Kidney glomerular epithelial cell (primary cell): ENCODE results near the gene LMTK2.

Experiments
- DNase-seq: peaks from one replicate; lab custom pipeline; 2025; lab: John Stamatoyannopoulos, UW

LMTK2 gene

DNA sequence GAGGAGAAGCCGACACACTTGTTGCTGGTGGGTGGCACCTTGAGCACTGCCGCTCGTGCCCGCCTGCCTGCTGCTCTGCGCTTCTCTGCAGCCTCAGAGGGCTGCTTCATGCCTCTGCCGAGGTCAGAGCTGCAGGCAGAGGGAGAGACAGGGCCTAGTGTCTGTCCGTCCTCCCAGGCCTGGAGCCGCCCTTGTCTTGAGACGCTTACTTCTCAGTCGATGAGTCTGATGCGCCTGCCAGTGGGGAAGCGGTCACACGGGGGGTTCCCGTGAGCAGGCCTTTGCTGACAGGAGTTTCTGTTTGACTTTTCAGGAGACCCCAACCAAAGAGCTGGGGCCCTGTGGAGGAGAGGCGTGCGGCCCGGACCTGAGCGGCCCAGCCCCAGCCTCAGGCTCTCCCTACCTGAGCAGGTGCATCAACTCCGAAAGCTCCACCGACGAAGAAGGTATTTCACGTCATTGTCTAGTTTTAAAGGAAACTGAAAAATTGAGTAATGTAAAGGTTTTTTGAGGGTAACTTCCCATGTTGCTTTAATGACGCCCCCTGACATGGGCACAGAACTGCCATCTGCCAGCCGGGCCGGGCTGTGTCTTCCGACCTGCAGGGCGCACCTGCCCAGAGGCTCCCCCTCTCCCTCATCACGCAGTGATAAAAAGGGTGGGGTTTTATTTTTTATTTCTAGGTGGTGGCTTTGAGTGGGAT is 96.8 kb downstream of the LMTK2 start:
- DNase-seq, result no peak

DNA sequence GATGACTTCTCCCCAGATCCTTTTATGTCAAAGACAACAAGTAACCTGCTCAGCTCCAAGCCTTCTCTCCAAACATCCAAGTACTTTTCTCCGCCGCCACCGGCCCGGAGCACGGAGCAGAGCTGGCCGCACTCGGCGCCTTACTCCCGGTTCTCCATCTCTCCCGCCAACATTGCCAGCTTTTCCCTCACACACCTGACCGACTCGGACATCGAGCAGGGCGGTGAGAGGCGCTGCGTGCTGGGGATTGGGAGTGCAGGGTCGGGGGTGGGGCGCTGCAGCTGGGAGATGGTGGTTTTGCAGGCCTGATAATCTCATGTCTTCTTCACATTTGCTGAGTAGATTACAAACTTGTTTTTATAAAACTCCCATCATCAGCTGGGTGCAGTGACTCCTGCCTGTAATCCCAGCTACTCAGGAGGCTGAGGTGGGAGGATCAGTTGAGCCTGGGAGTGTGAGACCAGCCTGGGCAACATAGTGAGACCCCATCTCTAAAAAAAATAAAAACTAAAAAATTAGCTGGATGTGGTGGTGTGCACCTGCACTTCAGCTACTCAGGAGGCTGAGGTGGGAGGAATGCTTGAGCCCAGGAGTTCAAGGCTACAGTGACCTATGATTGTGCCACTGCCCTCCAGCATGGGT is 97.4 kb downstream of the LMTK2 start:
- no peak for DNase-seq

- DNase-seq, result no peak
Measured at GRCh38 chr7:98204670-98205069, 98.0 kb downstream of the LMTK2 start.

- DNase-seq, result no peak
Measured at GRCh38 chr7:98205162-98205845, 98.6 kb downstream of the LMTK2 start.

- no peak for DNase-seq
Measured at GRCh38 chr7:98206451-98207330, 100.0 kb downstream of the LMTK2 start.

GRCh38 chr7:98209166-98209920 is 102.7 kb downstream of the LMTK2 start:
- DNase-seq, result no peak

DNA sequence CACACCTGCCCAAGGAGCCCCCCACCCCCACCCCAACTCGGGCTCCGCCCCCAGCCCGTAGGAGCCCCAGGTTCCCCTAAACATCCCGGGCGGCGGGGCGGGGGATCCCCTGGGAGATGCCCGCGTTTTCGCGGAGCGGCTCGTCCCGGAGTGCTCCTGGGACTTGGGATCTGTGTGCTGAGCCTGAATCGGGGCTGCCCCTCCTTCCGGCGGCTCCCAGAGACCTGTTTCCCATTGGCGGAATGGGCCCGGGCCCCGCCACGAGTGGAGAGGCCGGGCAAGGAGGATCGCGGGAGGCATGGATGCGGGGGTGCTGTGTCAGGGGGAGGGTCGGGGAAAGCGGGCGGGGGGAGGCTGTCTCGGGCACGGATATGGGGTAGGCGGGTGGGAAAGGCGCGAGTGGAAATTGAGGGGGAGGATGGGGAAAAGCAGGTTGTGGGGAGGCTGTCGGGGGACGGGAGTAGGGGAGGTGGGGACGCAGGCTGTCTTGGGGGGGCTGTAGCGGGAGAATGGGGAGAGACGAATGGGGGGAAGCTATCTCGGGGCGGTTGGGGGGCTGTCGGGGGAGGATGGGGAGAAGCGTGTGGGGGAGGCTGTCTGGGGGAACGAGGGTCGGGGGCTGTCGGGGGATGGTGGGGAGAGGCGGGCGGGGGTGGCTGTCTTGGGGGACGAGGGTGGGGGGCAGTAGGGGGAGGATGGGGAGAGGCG is 104.0 kb downstream of the LMTK2 start:
- DNase-seq, result no peak

- no peak for DNase-seq
Measured at GRCh38 chr7:98211221-98211675, 104.6 kb downstream of the LMTK2 start, which contains the start of gene BHLHA15. TSS of gene BHLHA15 (plus strand) at chr7:98211439. CDS start at chr7:98212310, 871 bp downstream.

GRCh38 chr7:98211676-98212531 is 105.2 kb downstream of the LMTK2 start:
- no peak for DNase-seq

DNA sequence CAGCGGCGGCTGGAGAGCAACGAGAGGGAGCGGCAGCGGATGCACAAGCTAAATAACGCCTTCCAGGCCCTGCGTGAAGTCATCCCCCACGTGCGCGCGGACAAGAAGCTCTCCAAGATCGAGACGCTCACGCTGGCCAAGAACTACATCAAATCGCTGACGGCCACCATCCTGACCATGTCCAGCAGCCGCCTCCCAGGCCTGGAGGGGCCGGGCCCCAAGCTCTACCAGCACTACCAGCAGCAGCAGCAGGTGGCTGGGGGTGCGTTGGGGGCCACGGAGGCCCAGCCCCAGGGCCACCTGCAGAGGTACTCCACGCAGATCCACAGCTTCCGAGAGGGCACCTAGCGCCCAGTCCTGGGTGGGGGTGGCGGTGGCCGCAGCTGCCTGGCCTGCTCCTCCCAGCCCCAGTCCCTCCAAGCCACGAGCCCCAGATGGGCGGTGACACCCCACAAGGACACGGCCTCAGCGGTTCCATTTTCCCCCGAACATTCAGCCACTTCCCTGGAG is 105.9 kb downstream of the LMTK2 start:
- no peak for DNase-seq

DNA sequence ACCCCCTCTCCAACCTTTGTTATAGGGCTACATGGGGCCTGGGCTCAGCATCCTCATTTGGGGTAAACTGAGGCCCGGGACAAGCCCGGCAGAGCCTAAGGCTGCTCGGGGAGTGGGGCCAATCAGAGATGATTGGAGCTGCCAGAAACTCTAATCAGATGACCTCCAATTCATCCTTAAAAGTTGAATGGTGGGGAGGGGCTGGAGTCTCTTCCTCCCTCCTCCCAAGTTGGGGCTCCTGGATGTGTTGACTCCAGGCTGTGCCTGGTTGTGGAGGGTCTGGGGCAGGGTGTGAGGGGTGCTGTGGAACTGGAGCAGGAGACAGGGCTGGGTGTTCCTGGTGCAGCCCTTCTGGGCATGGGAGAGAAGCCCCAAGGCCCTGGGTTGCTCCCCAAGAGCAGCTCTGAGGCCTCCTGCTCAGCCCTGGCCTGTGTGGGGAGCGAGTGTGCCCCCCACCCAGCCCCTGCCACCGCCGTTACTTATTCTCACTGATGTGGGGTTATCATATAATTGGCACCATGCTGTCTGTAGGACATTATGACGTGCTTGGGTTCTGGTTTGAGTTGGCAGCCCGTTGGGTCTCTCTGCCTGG is 106.7 kb downstream of the LMTK2 start:
- DNase-seq, result no peak

- DNase-seq, result no peak
Measured at GRCh38 chr7:98213888-98214810, 107.5 kb downstream of the LMTK2 start.

DNA sequence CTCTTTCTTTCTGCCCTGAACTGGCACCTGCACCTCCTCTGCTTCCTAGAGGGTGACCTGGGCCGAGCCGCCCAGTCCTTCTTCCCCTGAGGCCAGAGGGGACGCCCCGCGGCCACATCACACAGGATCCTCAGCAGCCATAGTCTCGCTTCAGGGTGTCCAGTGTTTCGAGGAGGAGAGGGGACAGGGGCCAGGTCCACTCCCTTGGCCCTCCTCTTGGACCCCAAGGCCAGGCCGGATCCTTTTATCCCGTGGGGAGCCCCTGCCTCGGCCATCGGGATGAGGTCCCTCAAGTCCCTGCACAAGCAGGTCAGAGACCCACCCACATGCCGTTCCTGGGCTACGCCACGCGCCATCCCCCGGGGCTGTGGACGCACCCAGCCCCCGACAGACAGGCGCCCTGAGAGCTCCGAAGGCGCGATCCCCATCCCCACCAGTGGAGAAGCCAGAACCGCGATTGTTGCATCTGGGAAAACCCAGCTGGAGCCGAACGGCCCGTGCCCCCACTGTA is 108.2 kb downstream of the LMTK2 start:
- DNase-seq, result no peak

DNA sequence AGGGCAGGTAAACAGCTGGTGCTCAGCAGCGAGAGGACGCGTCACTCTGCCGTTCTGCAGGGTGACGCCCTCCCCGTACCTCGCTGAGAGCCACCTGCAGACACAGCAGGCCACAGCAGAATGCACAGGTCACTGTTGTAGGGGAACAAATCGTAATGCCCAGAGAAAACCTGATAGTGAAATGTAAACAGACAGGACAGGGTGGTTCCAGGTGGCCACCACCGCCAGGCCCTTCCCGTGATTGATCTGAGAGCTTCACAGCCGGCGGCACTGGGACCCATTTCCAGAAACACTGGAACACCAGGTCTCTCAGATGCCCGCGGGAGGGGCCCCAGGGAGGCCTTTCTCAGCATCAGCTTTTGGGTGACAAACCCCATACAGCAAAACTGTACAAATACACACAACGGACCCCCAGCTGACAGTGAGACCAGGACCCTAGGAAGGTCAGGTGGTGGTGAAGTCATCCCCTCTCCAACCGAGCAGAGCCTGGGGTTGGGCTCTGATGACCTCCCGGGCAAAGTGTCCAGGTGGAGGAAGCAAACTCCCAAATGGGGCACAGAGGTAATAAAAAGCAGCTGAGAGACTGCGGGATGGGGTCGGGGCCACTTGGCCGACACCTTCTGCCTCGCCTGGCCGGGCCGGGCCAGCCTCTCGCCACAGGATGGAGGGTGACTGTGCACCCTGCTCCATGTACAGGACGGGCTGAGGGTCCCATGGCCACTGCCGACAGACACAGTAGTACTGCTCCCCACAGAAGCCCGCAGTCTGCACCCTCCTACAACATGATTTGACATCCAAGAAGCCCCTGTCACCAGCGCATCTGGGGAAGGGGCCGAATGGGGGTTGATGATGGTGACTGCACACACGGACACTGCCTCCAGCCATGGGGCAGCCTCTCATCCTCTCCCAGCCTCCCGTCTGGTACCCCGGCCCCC is 109.2 kb downstream of the LMTK2 start:
- DNase-seq, result no peak

DNA sequence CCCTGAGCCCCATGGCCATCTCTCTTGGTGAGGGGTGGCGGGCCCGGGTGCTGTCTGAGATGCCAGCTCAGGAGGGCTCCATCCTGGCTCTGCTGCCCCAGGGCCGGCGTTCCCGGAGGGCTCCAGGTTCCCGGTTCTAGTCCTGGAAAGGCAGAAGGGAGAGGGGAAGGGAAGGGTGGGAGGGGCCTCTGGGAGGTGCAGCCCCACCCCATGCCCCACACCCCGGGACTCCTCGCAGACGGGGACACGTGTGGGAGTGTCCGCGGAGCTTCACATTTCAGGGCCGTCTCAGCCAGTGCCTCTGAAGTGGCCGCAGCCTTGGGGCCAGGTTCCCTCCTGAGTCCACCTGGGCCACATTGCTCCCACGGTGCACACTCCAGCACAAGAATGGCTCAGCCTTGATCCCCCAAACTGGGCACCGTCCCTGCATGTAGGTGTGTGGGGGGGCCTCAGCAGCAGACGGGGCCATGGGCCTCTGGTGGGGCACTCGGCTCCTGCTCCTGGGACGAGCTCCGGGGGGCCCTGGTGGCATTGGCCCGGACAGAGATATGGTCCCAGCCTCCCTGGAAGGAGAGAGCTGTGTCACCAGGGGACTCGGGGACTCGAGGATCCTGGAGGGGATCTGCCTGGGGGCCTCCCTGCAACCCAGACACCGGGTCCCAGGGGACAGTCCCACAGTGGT is 110.4 kb downstream of the LMTK2 start:
- DNase-seq, result no peak
